Measurements from ENCODE around the gene NSMF.
"Not testable (repeated sequence)": the region's sequence is repeated elsewhere in the genome, so short reads cannot be mapped to it uniquely, and the experiment has no call there.

The NSMF gene

DNA sequence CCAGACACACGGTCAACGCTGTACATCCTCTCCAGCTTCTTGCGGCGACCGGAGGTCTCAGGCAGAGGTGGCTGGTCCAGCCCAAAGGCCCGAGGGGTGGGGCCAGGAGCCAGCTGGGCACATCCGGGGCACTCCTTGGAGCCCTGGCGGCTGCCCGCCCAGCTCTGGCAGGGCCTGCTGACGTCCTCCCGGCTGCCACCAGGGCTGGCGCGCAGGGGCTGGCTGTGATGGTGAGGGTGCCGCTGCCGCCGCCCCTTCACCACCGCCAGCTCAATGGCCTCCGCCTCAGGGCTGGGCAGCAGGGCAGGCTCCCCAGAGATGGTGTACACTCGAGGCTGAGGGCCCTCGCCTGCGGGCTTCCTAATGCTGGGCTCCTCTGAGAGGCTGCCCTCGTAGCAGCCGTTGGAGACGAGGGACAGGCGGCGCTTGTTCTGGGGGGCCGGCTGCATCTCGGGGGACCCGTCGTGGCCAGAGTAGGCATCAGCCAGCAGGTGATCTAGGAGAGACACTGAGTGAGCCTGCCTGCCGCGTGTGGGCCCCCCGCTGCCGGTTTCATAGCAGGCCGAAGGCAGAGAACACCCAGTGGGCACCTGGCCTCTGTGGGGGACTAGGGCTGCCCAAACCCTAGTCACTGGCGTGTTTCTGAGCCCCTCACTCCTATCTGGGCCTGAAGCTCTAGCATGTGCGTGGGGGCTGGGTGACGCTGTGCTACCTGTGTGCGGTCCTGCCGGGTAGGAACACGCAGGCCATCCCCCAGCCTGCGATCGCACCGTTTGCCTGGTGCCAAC is 1.5 kb downstream of the NSMF start:
- DNase-seq (ENCODE audit: low read depth), result no peak

- DNase-seq (ENCODE audit: low read depth), result no peak
These were observed 2.2 kb downstream of the NSMF start for GRCh38 chr9:137456864-137457405.

DNA sequence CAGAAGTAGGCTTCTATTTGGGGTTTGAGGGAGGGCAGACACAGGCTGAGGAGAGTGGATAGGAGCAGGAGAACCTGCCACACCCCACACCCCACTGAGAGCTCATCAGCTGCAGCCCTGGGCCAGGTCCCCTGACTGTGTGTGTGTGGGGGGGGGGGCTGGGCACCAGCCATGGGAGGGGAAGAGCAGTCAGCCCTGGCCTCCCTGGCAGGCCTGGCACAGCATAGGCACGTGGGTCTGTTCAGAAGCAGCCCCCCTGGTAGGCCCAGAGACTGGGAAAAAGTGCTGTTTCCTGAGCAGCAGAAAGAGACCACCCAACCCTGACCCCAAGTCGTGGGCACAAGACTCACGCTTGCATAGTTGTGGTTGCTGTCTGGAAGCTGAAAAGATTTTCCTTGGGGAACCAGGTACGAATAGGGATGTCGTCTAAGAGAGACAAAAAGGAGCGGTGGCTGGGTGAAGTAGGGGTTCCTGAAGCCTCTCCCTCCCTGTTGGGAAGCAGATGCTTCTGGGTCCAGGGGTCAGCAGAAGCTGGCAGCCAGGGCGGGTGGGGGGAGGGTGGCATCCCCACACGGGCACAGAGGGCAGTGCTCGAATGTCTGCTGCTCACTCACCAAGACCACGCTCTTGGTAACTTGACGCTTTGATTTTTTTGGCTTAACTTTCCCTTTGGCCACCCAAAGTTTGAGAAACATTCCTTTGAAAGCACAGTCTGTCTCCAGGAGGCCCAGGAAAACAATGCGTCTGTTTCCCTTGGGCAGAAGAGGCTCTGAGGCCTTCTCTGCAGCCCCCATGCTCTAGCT is 2.9 kb downstream of the NSMF start:
- DNase-seq (ENCODE audit: low read depth), result no peak

DNA sequence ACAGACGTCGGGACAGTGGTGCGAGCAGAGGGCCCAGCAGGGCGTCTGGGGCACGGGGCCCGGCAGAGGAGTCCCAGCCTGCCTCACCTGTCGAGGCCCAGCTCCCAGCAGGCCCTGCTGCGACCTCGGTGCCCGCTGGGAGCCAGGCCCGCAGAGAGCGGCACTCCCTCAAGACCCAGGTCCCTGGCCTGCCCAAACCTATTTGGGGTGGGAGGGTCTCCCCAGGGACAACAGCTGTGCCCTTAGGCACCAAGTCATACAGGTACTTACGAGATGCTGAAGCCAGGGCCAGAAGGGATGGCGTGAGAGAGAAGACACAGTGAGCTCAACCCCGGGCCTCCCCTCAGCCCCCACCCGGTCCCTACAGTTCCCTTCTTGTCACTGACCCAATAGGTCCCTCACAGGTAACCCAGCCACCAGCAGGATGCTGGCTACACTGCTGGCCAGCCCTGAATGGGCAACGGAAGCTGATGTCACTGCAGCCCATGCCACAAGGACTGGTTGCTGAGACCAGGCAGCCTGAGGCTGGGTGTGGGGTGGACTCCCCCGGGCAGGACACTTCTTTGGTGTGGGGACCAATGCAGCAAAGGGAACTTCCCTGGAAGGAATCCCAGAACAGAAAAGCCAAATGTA is 3.7 kb downstream of the NSMF start:
- no peak for DNase-seq (ENCODE audit: low read depth)

GRCh38 chr9:137454597-137455358 is 4.4 kb downstream of the NSMF start:
- DNase-seq (ENCODE audit: low read depth), result no peak

DNA sequence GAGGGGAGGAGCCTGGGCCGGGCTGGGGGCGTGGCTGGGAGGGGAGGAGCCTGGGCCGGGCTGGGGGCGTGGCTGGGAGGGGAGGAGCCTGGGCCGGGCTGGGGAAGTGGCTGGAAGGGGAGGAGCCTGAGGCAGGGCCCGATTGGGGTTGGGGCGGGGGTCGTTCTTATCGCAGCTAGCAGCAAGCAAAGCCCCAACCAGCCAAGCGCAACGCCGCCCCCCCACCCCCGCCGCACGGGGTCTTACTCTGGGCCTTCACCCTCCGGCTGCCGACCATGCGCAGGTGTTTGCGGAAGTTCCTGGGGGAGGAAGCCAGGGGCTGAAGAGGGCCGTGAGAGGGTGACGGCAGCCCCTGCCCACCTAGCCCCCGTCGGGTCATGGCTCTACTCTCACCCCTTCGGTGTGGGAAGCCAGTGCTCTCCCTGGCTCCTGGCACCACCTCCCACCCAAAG is 5.0 kb downstream of the NSMF start:
- DNase-seq (ENCODE audit: low read depth), result no peak

GRCh38 chr9:137453643-137454081 is 5.5 kb downstream of the NSMF start:
- no peak for DNase-seq (ENCODE audit: low read depth)

- no peak for DNase-seq (ENCODE audit: low read depth)
These were observed 6.1 kb downstream of the NSMF start for GRCh38 chr9:137452761-137453642.

DNA sequence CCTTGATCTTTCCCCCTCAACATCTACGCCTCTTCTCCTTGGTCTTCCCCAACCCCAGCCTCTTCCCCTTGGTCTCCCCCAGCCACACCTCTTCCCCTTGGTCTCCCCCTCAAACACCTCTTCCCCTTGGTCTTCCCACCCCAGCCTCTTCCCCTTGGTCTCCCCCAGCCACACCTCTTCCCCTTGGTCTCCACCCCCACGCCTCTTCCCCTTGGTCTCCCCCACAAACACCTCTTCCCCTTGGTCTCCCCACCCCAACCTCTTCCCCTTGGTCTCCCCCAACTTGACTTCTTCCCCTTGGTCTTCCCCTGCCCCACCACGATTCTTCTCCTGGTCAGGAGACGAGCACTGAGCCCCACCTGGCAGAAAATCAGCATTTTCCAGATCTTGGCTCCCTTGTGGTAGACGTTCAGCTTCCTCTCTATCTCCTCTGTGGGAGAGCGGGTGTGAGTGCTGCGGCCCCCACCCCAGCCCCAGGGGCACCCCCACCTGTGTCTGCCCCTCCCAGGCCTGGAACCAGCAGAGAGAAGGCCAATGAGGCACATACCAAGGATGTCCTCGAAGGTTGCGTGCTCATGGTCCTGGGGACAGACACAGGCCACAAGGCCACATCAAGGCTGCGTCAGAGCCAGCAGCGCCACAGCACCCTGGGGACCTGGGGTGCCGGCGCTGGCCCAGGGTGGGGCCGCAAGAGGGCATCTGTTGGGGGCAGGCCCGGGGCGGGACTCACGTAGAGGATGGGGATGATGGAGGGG is 7.0 kb downstream of the NSMF start:
- DNase-seq (ENCODE audit: low read depth), result no peak

DNA sequence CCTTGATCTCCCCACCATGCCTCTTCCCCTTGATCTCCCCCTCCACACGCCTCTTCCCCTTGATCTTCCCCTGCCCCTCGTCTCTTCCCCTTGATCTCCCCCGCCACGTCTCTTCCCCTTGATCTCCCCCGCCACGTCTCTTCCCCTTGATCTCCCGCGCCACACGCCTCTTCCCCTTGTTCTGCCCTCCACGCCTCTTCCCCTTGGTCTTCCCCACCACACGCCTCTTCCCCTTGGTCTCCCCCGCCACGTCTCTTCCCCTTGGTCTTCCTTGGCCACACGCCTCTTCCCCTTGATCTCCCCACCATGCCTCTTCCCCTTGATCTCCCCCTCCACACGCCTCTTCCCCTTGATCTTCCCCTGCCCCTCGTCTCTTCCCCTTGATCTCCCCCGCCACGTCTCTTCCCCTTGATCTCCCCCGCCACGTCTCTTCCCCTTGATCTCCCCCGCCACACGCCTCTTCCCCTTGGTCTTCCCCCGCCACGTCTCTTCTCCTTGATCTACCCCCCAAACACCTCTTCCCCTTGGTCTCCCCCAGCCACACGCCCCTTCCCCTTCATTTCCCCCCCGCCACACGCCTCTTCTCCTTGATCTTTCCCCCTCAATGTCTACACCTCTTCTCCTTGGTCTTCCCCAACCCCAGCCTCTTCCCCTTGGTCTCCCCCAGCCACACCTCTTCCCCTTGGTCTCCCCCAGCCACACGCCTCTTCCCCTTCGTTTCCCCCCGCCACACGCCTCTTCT is 7.7 kb downstream of the NSMF start:
- not testable (repeated sequence) for DNase-seq (ENCODE audit: low read depth)

- DNase-seq (ENCODE audit: low read depth), result not testable (repeated sequence)
These were observed 8.5 kb downstream of the NSMF start for GRCh38 chr9:137450539-137451222.

DNA sequence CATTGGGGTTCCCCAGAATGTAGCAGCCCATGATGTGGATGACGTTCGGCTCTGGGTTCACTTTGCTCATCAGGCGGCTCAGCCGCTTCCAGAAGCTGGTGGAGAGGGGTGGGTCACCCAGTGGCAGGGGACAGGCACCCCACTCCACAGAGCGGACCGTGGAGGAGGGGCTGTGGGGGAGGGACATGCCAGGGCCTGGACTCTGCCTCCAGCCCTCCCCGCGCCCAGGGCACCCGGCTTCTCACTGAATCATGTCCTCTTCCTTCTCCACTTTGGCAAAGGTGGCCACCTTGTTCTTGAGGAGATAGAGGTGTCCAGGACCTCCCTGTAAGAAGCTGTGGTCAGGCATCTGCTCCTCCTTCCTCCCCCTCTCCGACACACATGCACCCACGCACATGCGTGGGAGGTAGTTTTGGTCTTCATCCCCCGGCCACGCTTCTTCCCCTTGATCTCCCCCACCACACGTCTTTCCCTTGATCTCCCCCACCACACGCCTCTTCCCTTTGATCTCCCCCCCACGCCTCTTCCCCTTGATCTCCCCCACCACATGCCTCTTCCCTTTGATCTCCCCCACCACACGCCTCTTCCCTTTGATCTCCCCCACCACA is 9.1 kb downstream of the NSMF start:
- no peak for DNase-seq (ENCODE audit: low read depth)

DNA sequence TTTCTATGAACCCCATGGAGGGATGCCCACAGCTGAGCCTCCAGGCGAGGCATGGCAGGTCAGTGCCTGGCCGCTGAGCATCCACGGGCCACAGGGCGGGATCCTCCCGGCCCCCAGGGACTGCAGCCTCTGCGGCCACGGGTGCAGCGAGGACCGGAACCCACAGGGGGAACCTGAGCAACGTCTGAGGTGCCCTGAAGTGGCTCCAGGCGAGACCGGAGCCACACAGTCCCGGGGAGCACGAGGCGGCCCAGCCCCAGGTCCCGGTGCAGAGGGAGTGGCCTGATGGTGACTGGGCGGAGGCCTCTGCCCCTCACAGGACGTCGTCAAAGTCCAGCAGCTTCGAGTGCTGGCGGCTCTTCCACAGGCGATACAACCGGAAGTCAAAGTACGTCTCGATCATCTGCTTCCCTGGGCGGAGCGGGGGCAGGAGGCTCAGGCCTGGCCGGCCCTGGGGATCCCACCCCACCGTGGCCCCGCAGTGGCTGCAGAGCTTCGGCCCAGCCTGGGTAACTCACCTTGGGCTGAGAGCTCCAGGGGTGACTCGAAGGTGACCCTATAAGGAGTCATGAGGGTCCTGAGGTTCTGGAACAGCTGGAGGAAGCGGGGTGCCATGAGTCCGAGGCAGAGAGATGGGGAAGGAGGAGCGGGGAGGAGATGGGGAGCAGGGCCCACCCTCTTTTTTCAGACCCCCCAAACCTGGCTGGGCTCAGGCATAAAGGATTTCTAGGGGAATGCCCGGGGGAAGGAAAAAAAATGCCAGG is 9.9 kb downstream of the NSMF start:
- no peak for DNase-seq (ENCODE audit: low read depth)

GRCh38 chr9:137448602-137448962 is 10.6 kb downstream of the NSMF start:
- no peak for DNase-seq (ENCODE audit: low read depth)

DNA sequence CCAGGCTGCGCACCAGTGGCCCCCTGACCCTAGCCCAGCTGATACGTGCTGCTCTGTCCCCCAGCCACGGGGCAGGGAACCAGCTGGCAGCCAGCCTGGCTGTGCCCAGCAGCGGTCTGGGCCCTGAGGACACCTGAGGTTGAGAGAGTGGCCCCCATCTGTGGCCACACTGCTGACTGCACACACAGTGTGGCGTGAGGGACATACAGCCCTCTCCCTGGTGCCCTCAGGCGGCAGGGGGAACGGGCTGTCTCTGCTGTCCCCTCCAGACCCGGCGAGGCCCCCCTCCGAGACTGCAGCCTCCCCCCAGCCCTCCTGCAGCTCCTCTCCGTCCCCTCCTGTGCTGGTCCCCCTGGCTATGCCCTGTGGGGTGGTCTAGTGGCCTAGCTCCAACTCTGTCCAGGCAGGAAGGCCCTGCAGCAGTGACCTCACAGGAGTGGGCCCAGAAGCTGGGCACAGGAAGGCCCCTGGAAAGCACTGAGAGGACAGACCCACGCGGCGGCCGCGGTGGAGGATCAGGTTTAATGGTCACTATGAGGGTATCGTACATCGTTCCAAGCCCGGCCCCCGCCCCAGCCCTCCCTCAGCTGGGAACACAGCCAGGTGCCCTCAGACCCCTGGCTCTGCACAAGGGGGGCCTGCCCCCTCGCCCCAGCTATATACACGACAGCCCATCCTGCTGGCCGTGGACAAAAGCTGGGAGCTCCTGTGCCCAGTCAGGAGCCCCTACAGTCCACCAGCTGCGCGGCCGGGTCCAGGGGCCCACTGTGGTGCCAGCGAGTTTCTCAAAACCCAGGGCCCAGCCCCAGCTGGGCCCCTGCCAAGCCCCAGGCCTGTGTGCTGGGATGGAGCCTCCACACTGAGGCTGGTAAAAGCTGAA is 11.2 kb downstream of the NSMF start:
- no peak for DNase-seq (ENCODE audit: low read depth)

DNA sequence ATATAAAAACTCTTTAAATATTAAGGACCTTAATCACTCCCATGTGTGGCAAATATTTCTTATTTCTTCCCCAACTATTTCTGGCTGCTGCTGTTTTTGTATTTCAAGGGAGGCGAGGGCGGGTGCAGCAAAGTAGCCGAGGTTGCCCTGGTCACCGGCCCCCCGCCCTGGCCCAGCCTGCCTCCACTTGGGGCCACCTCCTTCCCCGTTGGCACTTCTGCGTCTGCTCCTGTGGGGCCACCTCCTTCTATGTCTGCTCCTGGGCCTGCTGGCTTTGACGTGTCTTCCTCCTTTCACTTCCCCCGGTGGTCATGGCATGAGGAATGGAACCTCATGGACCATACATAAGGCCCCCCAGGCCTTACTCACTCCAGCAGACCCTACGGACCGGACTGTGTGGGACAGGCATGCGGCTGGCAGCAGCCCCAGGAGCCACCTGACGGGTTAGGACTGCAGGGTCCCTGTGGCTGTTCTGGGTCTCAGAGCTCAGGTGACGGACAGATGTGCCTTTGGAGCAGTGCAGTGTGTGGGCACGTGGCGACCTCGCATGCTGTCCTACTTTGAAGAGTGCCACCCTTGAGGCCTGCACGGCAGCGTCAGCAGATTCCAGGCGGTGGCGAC is 12.2 kb downstream of the NSMF start:
- DNase-seq (ENCODE audit: low read depth), result no peak
